Fibroblast of villous mesenchyme (primary cell): ENCODE data around the gene PCDHGB5. TPM values are rescaled to one million over a fixed set of nuclear protein-coding genes. Genes with fewer than 3 reads are reported as not detected.

ENCODE experiments used
- DNase-seq: peaks from one replicate; pipeline ENCODE4 v3.0.0-alpha.2; 2010; ENCODE audit warnings: low read depth
- H3K4me3 ChIP-seq: 2 replicates; pipeline ENCODE4 v1.5.1; 2011; ENCODE audit warnings: low read depth, mild to moderate bottlenecking, low read length
- CTCF ChIP-seq: IDR thresholded peaks from 2 replicates; pipeline ENCODE4 v1.5.1; 2012; ENCODE audit warnings: low read depth, mild to moderate bottlenecking, low read length; ENCODE audit not compliant: insufficient read depth
- total RNA-seq: library from RNA; depleted of rRNA; stranded (reverse); fragments of >200 nt; gene quantifications from 2 replicates; pipeline ENCODE4 v1.2.3, GENCODE V29; 2012

Gene PCDHGB5
- total RNA-seq, 1 donor, result 25.0 TPM

GRCh38 chr5:141440341-141440740 is 42.6 kb downstream of the PCDHGB5 start:
- no peak overlapping the region for H3K4me3 ChIP-seq
- no peak for DNase-seq
- no peak for TF ChIP-seq CTCF

- no peak overlapping the region for H3K4me3 ChIP-seq
- no peak for TF ChIP-seq CTCF
- DNase-seq, result no peak
Observed at GRCh38 chr5:141441571-141442170, 43.9 kb downstream of the PCDHGB5 start.

Other genes starting within 250 kb of the PCDHGB5 start
- under 0.01 TPM in 2 replicates for gene PCDHB6, start 247.9 kb upstream of the PCDHGB5 start, total RNA-seq
- under 0.01 and 0.43 TPM in 2 replicates for gene PCDHB7, start 225.3 kb upstream of the PCDHGB5 start, total RNA-seq
- gene PCDHB8, start 220.2 kb upstream of the PCDHGB5 start, total RNA-seq, result under 0.01 TPM in 2 replicates
- gene PCDHB16, start 215.6 kb upstream of the PCDHGB5 start, total RNA-seq, result under 0.01 and 0.32 TPM in 2 replicates
- under 0.01 and 0.64 TPM in 2 replicates for gene PCDHB9, start 210.8 kb upstream of the PCDHGB5 start, total RNA-seq
- gene PCDHB10, start 205.6 kb upstream of the PCDHGB5 start, total RNA-seq, result under 0.01 and 0.32 TPM in 2 replicates
- 0.32 TPM in 1 of 2 replicates, not detected in the other for gene PCDHB11, start 198.3 kb upstream of the PCDHGB5 start, total RNA-seq
- under 0.01 TPM in 1 of 2 replicates, not detected in the other for gene PCDHB12, start 189.2 kb upstream of the PCDHGB5 start, total RNA-seq
- under 0.01 and 0.32 TPM in 2 replicates for gene PCDHB13, start 184.0 kb upstream of the PCDHGB5 start, total RNA-seq
- gene PCDHB14, start 174.6 kb upstream of the PCDHGB5 start, total RNA-seq, result 0.32 and 0.43 TPM in 2 replicates
- gene PCDHB15, start 152.6 kb upstream of the PCDHGB5 start, total RNA-seq, result under 0.01 TPM in 2 replicates
- under 0.01 and 0.64 TPM in 2 replicates for gene SLC25A2, start 93.9 kb upstream of the PCDHGB5 start, total RNA-seq
- gene TAF7, start 77.2 kb upstream of the PCDHGB5 start, total RNA-seq, result 49.3 and 73.0 TPM in 2 replicates
- gene PCDHGA1, start 67.4 kb upstream of the PCDHGB5 start, total RNA-seq, result 0.64 and 0.86 TPM in 2 replicates
- gene PCDHGA2, start 59.2 kb upstream of the PCDHGB5 start, total RNA-seq, result 2.6 and 3.0 TPM in 2 replicates
- gene PCDHGA3, start 54.1 kb upstream of the PCDHGB5 start, total RNA-seq, result 3.2 and 4.3 TPM in 2 replicates
- gene PCDHGB1, start 47.8 kb upstream of the PCDHGB5 start, total RNA-seq, result 2.2 and 2.3 TPM in 2 replicates
- gene PCDHGA4, start 42.9 kb upstream of the PCDHGB5 start, total RNA-seq, result 4.5 and 7.3 TPM in 2 replicates
- gene PCDHGB2, start 38.0 kb upstream of the PCDHGB5 start, total RNA-seq, result 2.3 and 2.6 TPM in 2 replicates
- gene PCDHGA5, start 33.8 kb upstream of the PCDHGB5 start, total RNA-seq, result 1.3 and 1.9 TPM in 2 replicates
- gene PCDHGB3, start 27.7 kb upstream of the PCDHGB5 start, total RNA-seq, result 3.9 and 5.2 TPM in 2 replicates
- gene PCDHGA6, start 24.1 kb upstream of the PCDHGB5 start, total RNA-seq, result 4.7 and 4.8 TPM in 2 replicates
- gene PCDHGA7, start 15.2 kb upstream of the PCDHGB5 start, total RNA-seq, result 3.5 and 4.5 TPM in 2 replicates
- 11.0 and 13.4 TPM in 2 replicates for gene PCDHGB4, start 10.2 kb upstream of the PCDHGB5 start, total RNA-seq
- 3.0 and 3.2 TPM in 2 replicates for gene PCDHGA8, start 5.3 kb upstream of the PCDHGB5 start, total RNA-seq
- 4.7 and 5.2 TPM in 2 replicates for gene PCDHGA9, start 4.8 kb downstream of the PCDHGB5 start, total RNA-seq
- gene PCDHGB6, start 10.1 kb downstream of the PCDHGB5 start, total RNA-seq, result 4.2 and 4.3 TPM in 2 replicates
- gene PCDHGA10, start 15.0 kb downstream of the PCDHGB5 start, total RNA-seq, result 11.7 and 12.2 TPM in 2 replicates
- 11.2 and 12.6 TPM in 2 replicates for gene PCDHGB7, start 19.7 kb downstream of the PCDHGB5 start, total RNA-seq
- 11.0 and 15.5 TPM in 2 replicates for gene PCDHGA11, start 23.1 kb downstream of the PCDHGB5 start, total RNA-seq
- 15.5 and 18.7 TPM in 2 replicates for gene PCDHGA12, start 32.6 kb downstream of the PCDHGB5 start, total RNA-seq
- gene PCDHGC3, start 78.0 kb downstream of the PCDHGB5 start, total RNA-seq, result 35.4 and 36.3 TPM in 2 replicates
- 2.6 and 2.9 TPM in 2 replicates for gene PCDHGC4, start 87.1 kb downstream of the PCDHGB5 start, total RNA-seq
- gene PCDHGC5, start 91.1 kb downstream of the PCDHGB5 start, total RNA-seq, result 2.6 TPM in 2 replicates
- gene DIAPH1, start 221.1 kb downstream of the PCDHGB5 start, total RNA-seq, result 22.9 and 26.8 TPM in 2 replicates
- gene HDAC3, start 238.9 kb downstream of the PCDHGB5 start, total RNA-seq, result 49.0 and 53.5 TPM in 2 replicates
- 4.7 and 8.4 TPM in 2 replicates for gene RELL2, start 239.1 kb downstream of the PCDHGB5 start, total RNA-seq